HTERT RPE-1 (cell line): ENCODE results near the gene TMEM201.

Experiments
- in situ Hi-C: fragments of 300-500 bp; cut with MboI; formaldehyde crosslinking; loops from 4 replicates; pipeline ENCODE4 v1.14.3; 2020; ENCODE audit warnings: low sequenced_read_pairs

Gene TMEM201

DNA sequence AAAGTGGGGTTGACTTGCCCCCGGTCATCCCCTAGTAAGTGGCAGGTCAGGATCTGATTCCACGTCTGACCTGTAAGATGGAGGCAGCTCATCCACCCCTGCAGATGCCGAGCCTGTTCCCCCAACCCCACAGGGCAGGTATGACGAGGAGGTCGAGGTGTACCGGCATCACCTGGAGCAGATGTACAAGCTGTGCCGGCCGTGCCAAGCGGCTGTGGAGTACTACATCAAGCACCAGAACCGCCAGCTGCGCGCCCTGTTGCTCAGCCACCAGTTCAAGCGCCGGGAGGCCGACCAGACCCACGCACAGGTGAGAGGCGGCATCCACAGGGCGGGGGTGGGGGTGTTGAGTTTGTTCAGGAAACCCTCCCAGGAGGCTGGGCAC is 9.6 kb downstream of the TMEM201 start:
- in situ Hi-C loops, result no loop called here

DNA sequence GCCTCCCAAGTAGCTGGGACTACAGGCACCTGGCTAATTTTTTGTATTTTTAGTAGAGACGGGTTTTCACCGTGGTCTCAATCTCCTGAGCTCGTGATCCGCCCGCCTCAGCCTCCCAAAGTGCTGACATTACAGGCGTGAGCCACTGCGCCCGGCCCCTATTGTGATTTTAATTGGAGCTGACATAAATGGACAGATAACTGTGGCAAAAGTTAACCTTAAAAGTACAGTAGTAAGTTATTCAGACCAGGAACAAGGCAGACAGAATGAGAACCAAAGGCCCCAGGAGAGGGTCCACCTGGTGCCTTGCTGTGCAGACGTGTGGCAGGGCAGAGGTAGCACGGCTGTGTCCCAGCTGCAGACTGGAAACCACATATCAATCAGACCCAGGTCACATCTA is 11.0 kb downstream of the TMEM201 start:
- in situ Hi-C loops, result no loop called here

DNA sequence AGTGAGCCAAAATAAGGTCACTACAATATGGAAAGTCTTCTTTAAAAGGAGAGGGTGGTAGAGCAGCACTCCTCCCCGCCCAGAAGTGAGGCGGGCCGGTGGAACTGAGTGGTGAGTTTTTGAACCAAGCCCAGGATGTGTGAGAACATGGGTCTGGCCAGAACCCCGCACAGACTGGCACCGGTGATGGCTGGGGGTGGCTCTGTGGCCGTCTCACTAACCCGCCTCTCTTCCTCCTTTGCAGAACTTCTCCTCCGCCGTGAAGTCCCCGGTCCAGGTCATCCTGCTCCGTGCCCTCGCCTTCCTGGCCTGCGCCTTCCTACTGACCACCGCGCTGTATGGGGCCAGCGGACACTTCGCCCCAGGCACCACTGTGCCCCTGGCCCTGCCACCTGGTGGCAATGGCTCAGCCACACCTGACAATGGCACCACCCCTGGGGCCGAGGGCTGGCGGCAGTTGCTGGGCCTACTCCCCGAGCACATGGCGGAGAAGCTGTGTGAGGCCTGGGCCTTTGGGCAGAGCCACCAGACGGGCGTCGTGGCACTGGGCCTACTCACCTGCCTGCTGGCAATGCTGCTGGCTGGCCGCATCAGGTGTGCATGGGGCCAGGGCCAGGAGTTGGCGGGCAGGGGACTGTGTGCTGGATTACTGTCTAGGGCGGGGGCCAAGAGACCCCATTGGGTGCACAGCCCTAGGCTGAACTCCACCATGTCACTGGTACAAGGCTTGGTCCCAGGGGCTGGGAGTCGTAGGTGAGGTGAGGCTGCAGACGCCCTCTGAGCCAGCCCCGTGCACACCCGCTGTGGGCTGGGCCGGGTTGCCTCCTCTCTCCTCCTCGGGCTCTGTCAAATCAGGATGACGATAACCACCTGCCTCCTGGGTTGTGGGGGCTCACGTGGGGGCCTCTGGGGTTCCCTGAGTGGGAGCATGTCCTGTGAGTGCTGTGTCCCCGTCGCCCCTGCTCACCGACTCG is 12.4 kb downstream of the TMEM201 start:
- in situ Hi-C loops, result no loop called here

DNA sequence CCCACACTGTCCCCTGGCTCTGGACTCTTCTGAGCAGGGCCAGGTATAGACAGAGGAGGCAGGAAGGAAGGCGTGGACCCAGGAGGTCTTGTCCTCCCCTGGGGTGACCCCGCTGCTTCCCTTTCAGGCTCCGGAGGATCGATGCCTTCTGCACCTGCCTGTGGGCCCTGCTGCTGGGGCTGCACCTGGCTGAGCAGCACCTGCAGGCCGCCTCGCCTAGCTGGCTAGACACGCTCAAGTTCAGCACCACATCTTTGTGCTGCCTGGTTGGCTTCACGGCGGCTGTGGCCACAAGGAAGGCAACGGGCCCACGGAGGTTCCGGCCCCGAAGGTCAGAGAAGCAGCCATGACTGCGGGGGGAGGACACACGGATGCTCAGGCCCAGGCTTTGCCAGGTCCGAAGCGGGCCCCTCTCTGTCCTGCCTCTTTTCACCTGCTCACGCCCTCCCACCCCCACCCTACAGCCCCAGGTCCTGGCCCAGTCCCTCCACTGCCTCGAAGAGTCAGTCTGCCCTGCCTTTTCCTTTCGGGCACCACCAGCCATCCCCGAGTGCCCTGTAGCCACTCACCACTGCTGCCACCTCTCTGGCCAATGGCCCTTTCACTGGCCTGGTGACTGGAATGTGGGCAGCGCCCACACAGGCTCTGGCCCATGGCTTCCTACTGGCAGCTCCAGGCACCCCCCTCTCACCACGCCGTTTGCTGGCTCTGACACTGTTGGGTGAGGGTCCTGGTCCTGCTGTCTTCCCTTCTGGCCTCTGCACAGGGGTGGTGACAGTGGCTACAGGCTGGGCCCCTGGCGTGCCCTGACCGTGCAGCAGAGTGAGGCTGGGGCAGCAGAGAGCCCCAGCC is 13.5 kb downstream of the TMEM201 start:
- in situ Hi-C loops, result no loop called here

DNA sequence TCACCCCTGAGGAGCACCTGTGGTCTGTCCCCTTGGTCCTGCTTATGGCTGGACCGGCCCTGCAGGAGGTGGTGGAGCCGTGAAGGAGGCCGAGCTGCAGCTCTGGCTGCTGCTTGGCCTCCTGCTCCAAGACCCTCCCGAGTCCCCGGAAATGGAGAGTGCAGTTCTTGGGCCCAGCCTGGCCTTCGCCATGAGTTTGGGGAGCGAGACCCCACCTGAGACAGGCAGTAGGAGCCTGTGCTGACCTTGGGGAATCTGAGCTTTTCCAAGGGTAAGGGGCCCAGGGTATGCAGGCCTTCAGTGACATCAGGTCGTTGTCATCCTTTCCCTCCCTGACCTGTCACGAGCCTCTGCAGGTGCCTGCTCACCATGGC is 14.1 kb downstream of the TMEM201 start:
- in situ Hi-C loops, result no loop called here

DNA sequence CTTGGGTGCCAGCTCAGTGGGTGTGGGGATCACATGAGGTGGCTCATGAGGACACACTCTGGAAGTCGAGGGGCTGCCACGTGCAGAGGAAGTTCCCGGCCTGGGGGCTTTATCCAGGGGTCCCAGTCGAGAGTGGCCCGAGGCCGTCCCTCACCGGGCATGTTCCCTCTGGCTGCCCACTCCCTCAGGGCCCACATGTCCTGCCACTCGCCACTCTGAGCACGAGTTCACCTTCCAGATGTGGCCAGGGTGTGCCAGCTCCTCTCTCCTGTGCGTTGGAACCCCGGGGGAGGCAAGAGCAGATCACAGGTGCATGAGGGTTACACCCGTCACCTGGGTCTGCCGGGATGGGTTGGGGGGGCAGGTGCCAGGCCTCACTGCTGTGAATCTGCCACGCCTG is 14.6 kb downstream of the TMEM201 start:
- in situ Hi-C loops, result no loop called here

DNA sequence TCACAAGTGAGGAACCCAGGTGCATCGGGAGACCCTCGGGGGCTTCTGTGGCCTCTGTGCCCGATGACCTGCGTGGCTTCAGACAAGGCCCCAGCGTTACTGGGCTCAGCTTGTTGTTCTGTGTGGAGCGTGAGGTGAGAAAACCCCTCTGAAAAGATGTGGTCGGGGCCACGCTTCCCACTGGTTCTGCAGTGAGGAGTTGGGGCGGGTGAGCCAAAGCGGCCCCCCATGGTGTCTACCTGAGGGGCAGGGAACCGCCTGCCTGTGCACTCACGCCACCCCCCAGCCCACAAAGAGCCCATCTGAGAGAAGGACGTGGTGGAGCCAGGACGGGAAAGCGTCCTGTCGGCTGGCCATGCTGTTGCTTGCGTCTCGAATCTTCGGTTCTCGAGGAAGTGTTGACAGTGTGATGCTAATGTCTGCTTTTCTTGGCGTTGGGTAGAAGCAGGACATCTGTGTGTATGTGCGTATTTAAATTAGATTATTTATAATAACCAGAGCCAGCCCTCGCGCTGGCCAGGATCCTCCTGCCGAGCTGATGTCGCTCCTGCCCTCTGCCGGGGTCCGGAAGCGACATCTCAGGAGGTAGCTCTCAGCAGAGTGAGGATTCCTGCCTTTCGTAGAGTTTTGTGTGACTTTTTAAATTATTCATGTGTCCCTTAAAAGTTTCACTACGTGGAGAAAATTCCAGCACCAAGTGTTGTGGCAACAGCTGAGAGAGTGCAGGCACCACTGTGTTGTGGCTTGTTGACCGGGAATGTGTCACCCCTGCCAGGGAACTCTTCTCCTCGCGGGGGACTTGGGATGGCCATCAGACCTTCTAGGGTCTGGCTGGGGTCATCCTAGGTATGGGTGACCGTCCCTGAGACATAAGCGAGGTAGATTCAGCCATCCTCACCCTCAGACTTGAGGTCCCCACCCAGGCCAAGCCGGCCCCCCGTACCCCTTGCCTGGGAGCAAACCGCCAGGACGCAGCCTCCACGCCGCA is 15.3 kb downstream of the TMEM201 start:
- in situ Hi-C loops, result no loop called here

DNA sequence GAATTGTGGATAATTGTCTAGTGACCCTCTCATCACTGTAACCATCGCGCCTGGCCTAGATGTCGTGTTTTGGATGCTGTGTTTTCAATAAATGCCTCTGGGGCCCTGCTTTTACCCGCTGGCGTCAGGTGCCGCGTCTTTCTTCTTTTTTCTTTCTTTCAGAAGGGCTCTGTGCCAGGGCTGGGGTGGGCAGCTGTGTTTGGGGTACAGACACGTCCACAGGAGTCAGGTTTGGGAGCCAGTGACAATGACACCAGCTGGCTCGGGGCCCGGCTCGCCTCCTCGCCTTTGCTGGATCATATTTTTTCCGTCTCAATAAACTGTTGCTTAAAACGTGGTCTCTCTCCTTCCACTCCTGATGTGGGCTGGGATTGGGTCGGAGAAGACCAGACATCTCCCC is 16.1 kb downstream of the TMEM201 start:
- in situ Hi-C loops, result no loop called here

DNA sequence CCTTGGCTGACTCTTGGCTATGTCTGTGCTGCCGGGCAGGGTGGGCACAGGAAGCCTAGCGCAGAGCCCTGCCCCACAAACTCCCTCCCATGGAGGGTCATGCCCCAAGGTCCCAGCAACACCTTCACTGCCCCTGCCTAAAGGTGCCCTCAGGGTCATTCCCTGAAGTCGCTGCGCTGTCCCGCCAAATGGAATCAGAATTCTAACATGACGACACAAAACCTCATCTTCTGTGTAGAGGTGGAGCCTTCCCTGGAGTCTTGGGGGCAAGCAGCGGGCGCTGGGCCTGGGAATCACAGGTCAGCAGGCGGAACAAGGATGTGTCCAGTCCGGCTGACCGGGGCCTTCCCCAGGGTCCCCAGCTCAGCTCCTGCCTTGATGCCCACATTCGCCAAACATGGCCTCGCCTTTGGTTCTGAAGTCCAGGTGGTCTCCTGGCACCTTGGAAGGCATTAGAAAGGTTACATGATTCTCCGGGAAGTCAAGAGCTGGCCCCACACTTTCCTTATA is 17.3 kb downstream of the TMEM201 start:
- in situ Hi-C loops, result no loop called here

DNA sequence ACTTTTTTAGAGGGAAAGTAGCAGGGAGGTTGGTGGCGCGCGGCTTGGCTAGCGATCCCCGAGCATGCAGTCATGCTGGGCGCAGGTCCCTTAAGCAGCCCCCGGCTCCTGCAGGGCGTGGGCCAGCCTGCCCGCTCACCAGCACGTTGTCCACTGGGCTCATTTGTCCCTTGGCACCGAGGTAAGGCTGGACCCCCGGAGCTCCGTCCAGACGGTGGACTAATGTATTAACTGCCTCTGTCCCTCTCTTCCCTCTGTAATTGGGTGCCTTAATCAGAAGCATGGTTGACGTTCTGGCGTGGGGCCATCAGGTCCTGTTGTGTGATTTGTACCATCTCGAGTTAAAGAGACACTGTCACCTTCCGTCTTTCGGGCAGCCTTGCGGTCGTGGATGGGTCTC is 17.7 kb downstream of the TMEM201 start:
- in situ Hi-C loops, result no loop called here

DNA sequence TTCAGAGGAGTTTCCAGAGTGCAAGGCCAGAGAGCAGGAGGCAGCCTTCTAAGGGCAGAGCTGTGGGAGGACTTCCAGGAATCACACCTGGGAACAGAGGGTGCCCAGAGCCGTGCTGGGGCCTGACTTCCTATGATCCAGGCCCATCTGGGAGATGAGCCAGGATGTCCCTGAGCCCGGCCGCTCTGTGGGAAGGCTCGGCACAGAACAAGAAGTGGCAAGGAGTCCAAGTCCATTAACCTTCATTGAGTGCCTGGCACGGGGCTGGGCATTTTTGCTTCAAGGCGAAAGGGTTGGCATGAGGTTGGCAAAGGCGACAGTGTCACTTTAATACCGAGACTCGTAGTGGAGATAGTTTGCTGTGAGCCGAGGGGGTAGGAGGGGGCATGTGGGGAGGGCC is 18.2 kb downstream of the TMEM201 start:
- in situ Hi-C loops, result no loop called here

DNA sequence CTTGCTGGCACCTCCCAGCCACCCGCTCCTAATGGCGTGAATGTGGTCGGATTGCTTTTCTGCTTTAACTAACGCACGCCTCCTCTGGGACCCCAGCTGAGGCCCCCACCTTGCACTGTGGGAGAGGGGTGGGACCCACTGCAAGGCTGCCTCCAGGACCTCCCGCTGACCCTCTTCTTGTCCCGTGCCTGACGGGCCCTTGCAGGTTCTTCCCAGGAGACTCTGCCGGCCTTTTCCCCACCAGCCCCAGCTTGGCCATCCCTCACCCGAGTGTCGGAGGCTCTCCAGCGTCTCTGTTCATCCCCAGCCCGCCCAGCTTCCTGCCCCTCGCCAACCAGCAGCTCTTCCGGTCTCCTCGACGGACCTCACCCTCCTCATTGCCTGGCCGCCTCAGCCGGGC is 18.6 kb downstream of the TMEM201 start:
- in situ Hi-C loops, result no loop called here

DNA sequence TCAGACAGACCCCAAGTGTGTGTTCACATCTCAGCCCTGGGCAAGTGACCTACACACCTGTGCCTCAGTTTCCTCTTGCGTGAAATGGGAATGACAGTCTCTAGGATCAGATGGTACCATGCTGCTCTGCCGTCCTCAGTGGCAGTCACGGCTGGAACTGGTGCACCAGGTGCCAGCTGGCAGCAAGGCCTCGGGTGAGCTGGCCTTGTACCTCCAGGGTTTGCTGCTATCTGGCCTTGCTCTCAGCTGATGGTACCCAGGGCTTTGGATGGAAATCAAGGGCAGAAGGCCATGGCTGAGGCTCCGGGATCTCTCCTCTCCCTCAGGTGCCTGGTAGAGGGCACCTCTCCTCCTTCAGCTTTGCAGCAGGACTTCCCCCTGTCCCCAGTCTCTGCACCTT is 21.3 kb downstream of the TMEM201 start:
- in situ Hi-C loops, result no loop called here

DNA sequence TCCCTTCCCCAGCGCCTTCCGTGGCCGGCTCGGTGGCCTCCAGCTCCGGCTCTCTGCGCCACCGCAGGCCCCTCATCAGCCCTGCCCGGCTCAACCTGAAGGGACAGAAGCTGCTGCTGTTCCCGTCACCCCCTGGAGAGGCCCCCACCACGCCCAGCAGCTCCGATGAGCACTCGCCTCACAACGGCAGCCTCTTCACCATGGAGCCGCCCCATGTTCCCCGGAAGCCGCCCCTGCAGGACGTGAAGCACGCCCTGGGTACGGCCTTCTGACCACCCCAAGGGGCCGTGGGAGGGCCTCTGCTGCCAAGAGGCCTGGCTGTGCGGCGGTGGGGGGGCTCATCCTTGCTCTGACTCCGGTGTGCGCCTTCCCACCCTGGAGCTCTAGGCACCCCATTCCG is 21.8 kb downstream of the TMEM201 start:
- in situ Hi-C loops, result no loop called here

DNA sequence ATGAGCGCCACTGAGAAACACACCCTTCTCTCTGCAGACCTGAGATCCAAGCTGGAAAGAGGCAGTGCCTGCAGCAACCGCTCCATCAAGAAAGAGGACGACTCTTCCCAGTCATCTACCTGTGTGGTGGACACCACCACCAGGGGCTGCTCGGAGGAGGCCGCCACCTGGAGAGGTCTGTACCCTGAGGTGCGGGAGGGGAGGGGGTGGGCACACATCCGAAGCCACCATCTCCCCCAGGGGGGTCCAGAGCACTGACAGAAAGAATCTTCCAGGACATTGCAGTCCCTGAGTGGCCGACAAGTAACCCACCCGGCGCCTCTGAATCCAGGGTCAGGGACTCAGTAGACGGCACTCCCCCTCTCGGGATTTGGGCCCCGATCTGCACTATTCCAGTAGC is 23.0 kb downstream of the TMEM201 start:
- in situ Hi-C loops, result no loop called here

DNA sequence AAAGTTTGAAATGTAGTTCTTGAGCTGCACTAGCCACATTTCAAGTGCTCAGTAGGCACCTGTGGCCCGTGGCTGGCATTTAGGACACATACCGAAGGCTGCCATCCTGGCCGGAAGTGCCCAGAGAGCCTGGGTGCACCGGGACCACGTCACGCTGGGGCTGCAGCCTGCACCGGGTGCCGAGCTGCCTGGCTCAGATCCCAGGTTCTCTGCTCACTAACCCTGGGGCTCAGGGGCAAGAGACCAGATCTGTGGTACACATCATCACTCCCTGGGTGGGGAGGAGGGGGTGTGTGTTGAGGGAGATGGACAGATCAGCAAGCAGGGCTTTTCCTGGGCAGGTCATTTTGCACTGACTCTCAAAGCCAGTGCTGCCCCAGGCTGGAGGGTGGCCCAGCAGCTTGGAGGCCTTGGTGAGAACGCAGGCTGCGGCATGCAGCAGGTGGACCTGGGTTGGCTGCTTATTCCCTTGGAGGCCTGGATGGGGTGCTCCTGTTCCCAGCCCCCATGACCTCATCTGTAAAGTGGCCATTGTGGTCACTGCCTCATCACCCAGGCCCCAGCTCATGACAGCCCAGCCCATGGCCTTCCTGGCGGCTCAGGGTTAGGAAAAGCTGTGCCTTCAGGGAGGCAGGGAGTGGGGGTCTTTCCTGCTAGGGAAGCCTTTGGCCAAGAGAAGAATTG is 23.6 kb downstream of the TMEM201 start:
- in situ Hi-C loops, result no loop called here

DNA sequence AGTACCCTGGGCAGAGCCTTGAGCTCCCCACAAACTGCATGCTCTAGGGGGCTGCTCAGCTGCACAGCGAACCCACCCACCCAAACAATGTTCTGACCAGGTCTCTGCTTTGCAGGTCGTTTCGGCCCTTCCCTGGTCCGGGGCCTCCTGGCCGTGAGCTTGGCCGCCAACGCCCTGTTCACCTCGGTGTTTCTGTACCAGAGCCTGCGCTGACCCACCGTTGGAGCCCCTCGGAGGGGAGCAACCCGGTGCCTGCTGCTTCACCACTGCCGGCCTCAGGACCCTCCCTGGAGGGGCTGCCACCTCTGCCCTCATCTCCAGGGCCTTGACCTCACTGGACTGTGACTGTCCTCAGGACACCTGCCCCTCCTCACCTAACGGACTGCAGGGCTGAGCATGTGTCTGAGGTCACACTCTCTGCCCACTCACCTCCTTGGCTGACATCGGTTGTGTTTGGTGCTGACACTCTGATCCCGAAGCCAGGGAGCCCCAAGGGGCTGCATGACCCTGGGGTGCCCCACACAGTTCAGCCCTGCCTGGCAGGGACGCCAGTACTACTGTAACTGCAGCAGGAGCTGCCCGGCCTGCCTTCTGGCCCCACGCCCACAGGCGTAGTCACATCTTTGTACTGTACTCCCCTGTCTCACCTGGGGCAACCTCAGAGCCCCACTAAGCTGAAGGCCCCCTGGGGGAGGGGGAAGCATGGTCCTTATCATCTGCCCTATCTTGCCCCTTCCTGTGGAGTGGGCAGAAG is 24.3 kb downstream of the TMEM201 start:
- in situ Hi-C loops, result no loop called here

DNA sequence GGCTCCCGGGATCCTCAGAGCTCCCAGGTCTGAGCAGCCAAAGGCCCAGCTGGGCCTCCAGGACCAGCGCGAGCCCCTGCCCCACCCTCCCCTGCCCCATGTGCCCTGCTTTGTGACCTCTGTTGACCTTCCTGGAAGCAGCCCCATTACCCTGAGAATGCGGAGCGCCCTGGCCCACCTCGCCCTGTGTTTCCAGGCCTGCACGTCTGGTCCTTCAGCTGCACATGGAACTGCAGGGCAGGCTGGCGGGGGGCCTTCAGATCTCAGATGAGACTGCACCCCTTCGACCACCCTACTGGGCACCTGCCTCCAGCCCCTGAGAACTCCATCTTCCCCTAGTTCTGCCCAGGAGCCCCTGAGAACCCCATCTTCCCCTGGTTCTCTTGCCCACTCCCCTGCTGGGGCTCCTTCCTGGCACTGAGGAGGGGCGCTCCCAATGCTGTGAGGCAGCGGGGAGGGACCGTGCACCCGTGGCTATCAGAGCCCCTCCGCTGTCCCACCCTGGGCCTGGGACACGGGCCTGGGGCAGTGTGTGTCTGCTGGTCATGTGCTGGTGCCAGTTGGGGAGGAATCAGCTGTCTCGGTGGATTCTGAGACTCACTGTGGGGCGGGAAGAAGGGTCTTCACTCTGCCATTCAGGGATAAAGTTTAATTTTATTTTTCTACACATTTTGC is 25.1 kb downstream of the TMEM201 start:
- in situ Hi-C loops, result no loop called here
